ENCODE results near the gene DGCR8.

- TF ChIP-seq, protein P1, sequence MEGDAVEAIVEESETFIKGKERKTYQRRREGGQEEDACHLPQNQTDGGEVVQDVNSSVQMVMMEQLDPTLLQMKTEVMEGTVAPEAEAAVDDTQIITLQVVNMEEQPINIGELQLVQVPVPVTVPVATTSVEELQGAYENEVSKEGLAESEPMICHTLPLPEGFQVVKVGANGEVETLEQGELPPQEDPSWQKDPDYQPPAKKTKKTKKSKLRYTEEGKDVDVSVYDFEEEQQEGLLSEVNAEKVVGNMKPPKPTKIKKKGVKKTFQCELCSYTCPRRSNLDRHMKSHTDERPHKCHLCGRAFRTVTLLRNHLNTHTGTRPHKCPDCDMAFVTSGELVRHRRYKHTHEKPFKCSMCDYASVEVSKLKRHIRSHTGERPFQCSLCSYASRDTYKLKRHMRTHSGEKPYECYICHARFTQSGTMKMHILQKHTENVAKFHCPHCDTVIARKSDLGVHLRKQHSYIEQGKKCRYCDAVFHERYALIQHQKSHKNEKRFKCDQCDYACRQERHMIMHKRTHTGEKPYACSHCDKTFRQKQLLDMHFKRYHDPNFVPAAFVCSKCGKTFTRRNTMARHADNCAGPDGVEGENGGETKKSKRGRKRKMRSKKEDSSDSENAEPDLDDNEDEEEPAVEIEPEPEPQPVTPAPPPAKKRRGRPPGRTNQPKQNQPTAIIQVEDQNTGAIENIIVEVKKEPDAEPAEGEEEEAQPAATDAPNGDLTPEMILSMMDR (IDR thresholded peaks at IDR 0.05) = no peak
- no peak for TF ChIP-seq ZFX (IDR thresholded peaks at IDR 0.05; ENCODE audit: borderline replicate concordance)
These were observed 58.3 kb downstream of the DGCR8 start for GRCh38 chr22:20138417-20138738.
